ENCODE results near the gene SPRED2.

SPRED2 gene

GRCh38 chr2:65475000-65475399 lies 42.6 kb upstream of the SPRED2 start:
- DNase-seq (ENCODE audit: low read depth, low spot score): no peak
- in situ Hi-C loops (cut with HindIII; ENCODE audit: low sequenced_read_pairs): no loop called here
- no peak for TF ChIP-seq CTCF (IDR thresholded peaks at IDR 0.05; ENCODE audit: low read depth, low read length)
- no peak overlapping the region for H3K4me3 ChIP-seq (ENCODE audit: low read depth, low read length)

DNA sequence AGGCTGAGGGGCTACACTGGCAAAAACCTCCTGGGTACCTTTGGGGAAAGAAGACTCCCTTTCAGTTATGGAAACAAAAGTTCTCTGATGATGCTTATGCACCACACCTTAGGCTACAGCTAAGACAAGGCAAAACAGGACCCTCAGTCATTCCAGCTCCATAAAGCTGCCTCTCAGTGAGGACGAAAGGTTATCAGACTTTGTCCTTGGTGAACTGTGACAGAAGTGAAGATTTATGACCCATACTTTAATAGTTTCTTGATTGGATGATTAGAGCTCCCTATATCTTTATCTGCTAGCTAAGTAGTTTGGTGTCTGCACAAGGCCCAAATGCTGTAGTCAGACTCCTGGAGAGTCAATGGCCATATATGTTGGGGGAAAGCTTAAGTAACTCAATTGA lies 40.6 kb upstream of the SPRED2 start:
- no peak overlapping the region for H3K4me3 ChIP-seq (ENCODE audit: low read depth, low read length)
- in situ Hi-C loops (cut with HindIII; ENCODE audit: low sequenced_read_pairs): no loop called here
- TF ChIP-seq CTCF (IDR thresholded peaks at IDR 0.05; ENCODE audit: low read depth, low read length): no peak
- DNase-seq (ENCODE audit: low read depth, low spot score): no peak

DNA sequence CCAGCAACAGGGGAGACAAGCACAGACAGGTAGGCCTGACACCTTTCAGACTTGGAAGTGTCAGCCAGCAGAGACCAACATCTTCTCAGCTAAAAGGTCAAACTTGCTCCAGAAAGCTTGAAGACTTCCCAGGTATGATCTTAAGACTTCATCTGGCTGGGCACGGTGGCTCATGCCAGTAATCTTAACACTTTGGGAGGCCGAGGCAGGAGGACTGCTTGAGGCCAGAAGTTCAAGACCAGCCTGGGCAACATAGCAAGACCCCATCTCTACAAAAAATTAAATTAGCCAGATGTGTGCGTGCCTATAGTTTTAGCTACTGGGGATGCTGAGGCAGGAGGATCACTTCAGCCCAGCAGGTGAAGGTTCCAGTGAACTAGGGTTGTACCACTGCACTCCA lies 39.0 kb upstream of the SPRED2 start:
- DNase-seq (ENCODE audit: low read depth, low spot score): no peak
- no peak overlapping the region for H3K4me3 ChIP-seq (ENCODE audit: low read depth, low read length)
- TF ChIP-seq CTCF (IDR thresholded peaks at IDR 0.05; ENCODE audit: low read depth, low read length): no peak
- in situ Hi-C loops (cut with HindIII; ENCODE audit: low sequenced_read_pairs): no loop called here

- no peak for TF ChIP-seq CTCF (IDR thresholded peaks at IDR 0.05; ENCODE audit: low read depth, low read length)
- DNase-seq (ENCODE audit: low read depth, low spot score): no peak
- H3K4me3 ChIP-seq (ENCODE audit: low read depth, low read length): no peak overlapping the region
- in situ Hi-C loops (cut with HindIII; ENCODE audit: low sequenced_read_pairs): no loop called here
Measured at GRCh38 chr2:65466551-65466950, 34.2 kb upstream of the SPRED2 start.

- in situ Hi-C loops (cut with HindIII; ENCODE audit: low sequenced_read_pairs): no loop called here
- TF ChIP-seq CTCF (IDR thresholded peaks at IDR 0.05; ENCODE audit: low read depth, low read length): no peak
- H3K4me3 ChIP-seq (ENCODE audit: low read depth, low read length): no peak overlapping the region
Measured at GRCh38 chr2:65465857-65466256, 33.5 kb upstream of the SPRED2 start.

GRCh38 chr2:65465124-65465523 lies 32.7 kb upstream of the SPRED2 start:
- no peak overlapping the region for H3K4me3 ChIP-seq (ENCODE audit: low read depth, low read length)
- DNase-seq (ENCODE audit: low read depth, low spot score): no peak
- in situ Hi-C loops (cut with HindIII; ENCODE audit: low sequenced_read_pairs): no loop called here
- no peak for TF ChIP-seq CTCF (IDR thresholded peaks at IDR 0.05; ENCODE audit: low read depth, low read length)

More at GRCh38 chr2:65465857-65466256, 33.5 kb upstream of the SPRED2 start:
- DNase-seq (ENCODE audit: low read depth, low spot score): no peak

DNA sequence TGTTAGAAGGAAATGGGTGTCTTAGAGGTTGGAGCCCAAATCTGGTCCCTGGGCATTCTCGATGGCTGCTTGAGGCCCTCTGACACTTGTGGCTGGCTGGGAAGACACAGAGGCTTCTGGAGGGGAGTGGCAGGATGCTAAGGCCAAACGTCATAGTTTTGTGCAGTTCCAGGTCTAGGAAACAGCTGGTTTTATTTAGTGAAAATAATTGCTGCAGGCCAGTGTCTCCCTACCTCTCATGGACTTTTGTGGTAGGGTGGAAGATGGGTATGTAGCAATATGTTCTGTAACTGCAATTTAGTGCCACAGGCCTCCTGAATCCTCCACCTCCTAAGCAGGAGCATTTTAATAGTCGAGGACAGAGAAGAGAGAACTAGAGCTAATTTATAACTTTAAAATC lies 32.2 kb upstream of the SPRED2 start:
- DNase-seq (ENCODE audit: low read depth, low spot score): no peak
- in situ Hi-C loops (cut with HindIII; ENCODE audit: low sequenced_read_pairs): no loop called here
- no peak for TF ChIP-seq CTCF (IDR thresholded peaks at IDR 0.05; ENCODE audit: low read depth, low read length)
- H3K4me3 ChIP-seq (ENCODE audit: low read depth, low read length): no peak overlapping the region

Data from astrocyte of the spinal cord (primary cell).